Measurements from ENCODE around the gene SKI. TPM values are rescaled to one million over a fixed set of nuclear protein-coding genes. Genes with fewer than 3 reads are reported as not detected.

Gene SKI
- total RNA-seq, 1 donor from 2014 or later = 53.8 TPM

DNA sequence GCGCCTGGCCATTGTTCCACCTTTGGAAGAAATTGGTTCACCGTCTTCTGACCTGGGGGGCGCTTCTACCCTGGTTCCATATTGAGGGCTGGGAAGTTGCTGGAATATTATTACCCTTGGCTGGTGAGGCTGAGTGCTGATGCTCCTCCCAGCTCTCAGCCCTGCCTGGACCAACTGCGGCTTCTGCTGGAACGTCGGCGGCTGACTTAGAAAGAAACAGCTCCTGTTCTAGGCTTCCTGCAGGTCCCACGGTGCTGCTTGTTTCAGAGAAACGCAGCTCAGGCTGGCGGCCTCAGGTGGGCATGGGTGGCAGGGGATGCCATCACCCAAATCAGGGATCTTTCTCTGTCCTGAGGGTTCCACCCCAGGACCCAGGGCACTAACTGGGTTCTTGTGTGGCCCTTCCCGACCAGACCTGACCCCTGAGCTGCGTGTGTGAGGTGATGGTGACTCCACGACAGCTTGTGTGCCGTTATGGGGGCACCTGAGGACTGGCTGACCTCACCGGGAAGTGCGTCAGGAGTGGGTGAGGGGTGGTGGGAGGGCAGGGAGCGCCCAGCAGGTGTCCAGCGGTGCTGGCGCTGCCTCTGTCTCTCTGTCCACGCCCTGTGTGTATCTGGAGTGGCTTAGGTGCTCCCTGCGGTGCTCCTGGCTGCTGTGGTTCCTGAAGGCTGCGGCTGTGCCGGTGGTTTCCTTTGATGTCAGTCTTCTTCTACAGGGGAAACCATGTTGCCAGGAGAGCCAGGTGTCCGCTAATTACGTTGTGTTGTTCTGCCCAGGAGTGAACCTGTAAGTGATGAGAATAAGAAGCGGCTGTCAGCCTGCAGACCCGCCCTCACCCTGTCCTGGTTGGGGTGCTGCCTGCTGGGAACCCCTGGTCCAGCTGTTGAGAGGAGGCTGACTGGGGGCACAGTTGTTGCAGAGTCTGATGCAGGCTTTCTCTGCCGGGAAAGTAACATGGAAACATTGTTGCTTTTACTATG lies 8.9 kb downstream of the SKI start:
- intact Hi-C loops (cut with DNase I) = no loop called here
- Histone ChIP-seq H3K27ac (peak overlapping the region; percentile 96), H3K4me1 (peaks cover 100% of the 10 kb centered on the region), H3K9me3 (no peaks in the 10 kb centered on the region), H3K27me3 (no peaks in the 10 kb centered on the region), H3K4me3 (peak overlapping the region in 1 of 2 donors; percentile 14), H3K36me3 (peaks cover 0 to 5% of the 10 kb centered on the region in 2 donors)
- DNase-seq (ENCODE audit: extremely low spot score in 2 of 2) = no peak
- no peak for TF ChIP-seq POLR2A (IDR thresholded peaks at IDR 0.05)
- TF ChIP-seq, protein P1, sequence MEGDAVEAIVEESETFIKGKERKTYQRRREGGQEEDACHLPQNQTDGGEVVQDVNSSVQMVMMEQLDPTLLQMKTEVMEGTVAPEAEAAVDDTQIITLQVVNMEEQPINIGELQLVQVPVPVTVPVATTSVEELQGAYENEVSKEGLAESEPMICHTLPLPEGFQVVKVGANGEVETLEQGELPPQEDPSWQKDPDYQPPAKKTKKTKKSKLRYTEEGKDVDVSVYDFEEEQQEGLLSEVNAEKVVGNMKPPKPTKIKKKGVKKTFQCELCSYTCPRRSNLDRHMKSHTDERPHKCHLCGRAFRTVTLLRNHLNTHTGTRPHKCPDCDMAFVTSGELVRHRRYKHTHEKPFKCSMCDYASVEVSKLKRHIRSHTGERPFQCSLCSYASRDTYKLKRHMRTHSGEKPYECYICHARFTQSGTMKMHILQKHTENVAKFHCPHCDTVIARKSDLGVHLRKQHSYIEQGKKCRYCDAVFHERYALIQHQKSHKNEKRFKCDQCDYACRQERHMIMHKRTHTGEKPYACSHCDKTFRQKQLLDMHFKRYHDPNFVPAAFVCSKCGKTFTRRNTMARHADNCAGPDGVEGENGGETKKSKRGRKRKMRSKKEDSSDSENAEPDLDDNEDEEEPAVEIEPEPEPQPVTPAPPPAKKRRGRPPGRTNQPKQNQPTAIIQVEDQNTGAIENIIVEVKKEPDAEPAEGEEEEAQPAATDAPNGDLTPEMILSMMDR (IDR thresholded peaks at IDR 0.05) = no peak
- TF ChIP-seq POLR2AphosphoS5 (IDR thresholded peaks at IDR 0.05; ENCODE audit: insufficient read depth in 1 of 2, low read depth in 1 of 2) = no peak

GRCh38 chr1:2237773-2238172 lies 9.7 kb downstream of the SKI start:
- peak overlapping the region in 1 of 2 donors; percentile 1 for H3K4me3 ChIP-seq
- no peaks in the 10 kb centered on the region for H3K9me3 ChIP-seq
- DNase-seq (ENCODE audit: extremely low spot score in 2 of 2) = no peak
- TF ChIP-seq POLR2AphosphoS5 (IDR thresholded peaks at IDR 0.05; ENCODE audit: insufficient read depth in 1 of 2, low read depth in 1 of 2) = no peak
- no peak for TF ChIP-seq POLR2A (IDR thresholded peaks at IDR 0.05)
- TF ChIP-seq, protein P1 (IDR thresholded peaks at IDR 0.05) = no peak
- H3K27me3 ChIP-seq = no peaks in the 10 kb centered on the region
- peak overlapping the region; percentile 96 for H3K27ac ChIP-seq
- H3K4me1 ChIP-seq = peaks cover 100% of the 10 kb centered on the region
- peaks cover 0 to 5% of the 10 kb centered on the region in 2 donors for H3K36me3 ChIP-seq
- intact Hi-C loops (cut with DNase I) = no loop called here

DNA sequence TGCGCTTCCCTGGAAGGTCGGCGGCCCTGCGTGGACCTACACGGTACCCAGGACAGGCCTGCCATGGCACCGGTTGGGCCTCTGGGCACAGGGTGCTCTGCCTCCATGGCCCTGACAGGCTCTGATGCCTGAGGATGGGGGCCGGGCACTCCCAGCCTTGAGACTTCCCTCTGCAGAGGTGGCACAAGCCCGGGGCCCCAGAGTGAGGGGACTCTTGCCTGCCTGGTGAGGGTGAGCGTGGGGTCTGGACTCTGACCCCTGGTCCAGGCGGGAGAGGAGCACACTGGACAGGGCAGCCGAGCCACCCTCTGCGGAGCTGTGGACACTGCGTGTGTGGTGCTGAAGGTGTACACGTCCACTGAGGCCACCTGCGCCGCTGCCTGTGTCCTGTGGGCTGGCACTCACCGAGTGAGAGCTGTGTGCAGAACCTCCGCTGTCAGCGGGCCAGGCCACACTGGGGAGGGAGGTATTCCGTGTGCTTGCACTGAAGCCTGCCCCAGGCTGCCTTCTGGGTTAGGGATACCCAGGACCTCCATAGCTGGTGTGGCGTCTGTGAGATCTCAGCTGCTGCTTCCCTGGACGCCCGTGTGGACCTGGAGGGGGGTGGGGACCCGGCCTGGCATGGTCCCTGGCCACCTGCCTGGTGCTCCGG lies 10.4 kb downstream of the SKI start:
- Histone ChIP-seq H3K36me3 (peaks cover 0 to 5% of the 10 kb centered on the region in 2 donors), H3K4me3 (peak overlapping the region in 1 of 2 donors; percentile 1), H3K27ac (peak overlapping the region; percentile 96), H3K4me1 (peaks cover 100% of the 10 kb centered on the region), H3K27me3 (no peaks in the 10 kb centered on the region), H3K9me3 (no peaks in the 10 kb centered on the region)
- no peak for DNase-seq (ENCODE audit: extremely low spot score in 2 of 2)
- no peak for TF ChIP-seq POLR2AphosphoS5 (IDR thresholded peaks at IDR 0.05; ENCODE audit: insufficient read depth in 1 of 2, low read depth in 1 of 2)
- TF ChIP-seq, protein P1 (IDR thresholded peaks at IDR 0.05) = no peak
- no peak for TF ChIP-seq POLR2A (IDR thresholded peaks at IDR 0.05)
- intact Hi-C loops (cut with DNase I) = no loop called here

GRCh38 chr1:2239013-2239370 lies 10.9 kb downstream of the SKI start:
- Histone ChIP-seq H3K9me3 (no peaks in the 10 kb centered on the region), H3K27ac (peak overlapping the region; percentile 96), H3K36me3 (peaks cover 0 to 5% of the 10 kb centered on the region in 2 donors), H3K27me3 (no peaks in the 10 kb centered on the region), H3K4me3 (no peak overlapping the region), H3K4me1 (peaks cover 100% of the 10 kb centered on the region)
- DNase-seq (ENCODE audit: extremely low spot score in 2 of 2) = no peak
- TF ChIP-seq POLR2A (IDR thresholded peaks at IDR 0.05) = no peak
- no peak for TF ChIP-seq POLR2AphosphoS5 (IDR thresholded peaks at IDR 0.05; ENCODE audit: insufficient read depth in 1 of 2, low read depth in 1 of 2)
- TF ChIP-seq, protein P1 (IDR thresholded peaks at IDR 0.05) = no peak
- intact Hi-C loops (cut with DNase I) = no loop called here
